Left lobe of liver (tissue), 2 donors: ENCODE data around the gene AK8. TPM values are rescaled to one million over a fixed set of nuclear protein-coding genes. Genes with fewer than 3 reads are reported as not detected.
"Not testable (repeated sequence)": the region's sequence is repeated elsewhere in the genome, so short reads cannot be mapped to it uniquely, and the experiment has no call there.

Experiments
- ATAC-seq: fragments of 200-7000 bp; cut with Tn5 transposase; one replicate; pipeline ENCODE4 v1.9.1; 2020; ENCODE audit warnings: mild to moderate bottlenecking, moderate library complexity
- DNase-seq: peaks from one replicate; pipeline ENCODE4 v3.0.0-alpha.2; 2020; ENCODE audit warnings: low spot score
- total RNA-seq: library from RNA; stranded (reverse); gene quantifications from one replicate; pipeline ENCODE4 v1.2.1, GENCODE V29; 2021
- donor health status: DM: no; HTN: no; CAD: no; lungs with moderate emphysema.
- donor health status: DM: no; HTN: yes; CAD: no.

The AK8 gene
- total RNA-seq, 1 donor from 2014 or later, result not detected

GRCh38 chr9:132775720-132776119, 102.4 kb downstream of the AK8 start:
- DNase-seq (peak; percentile 7), ATAC-seq (no peak)

DNA sequence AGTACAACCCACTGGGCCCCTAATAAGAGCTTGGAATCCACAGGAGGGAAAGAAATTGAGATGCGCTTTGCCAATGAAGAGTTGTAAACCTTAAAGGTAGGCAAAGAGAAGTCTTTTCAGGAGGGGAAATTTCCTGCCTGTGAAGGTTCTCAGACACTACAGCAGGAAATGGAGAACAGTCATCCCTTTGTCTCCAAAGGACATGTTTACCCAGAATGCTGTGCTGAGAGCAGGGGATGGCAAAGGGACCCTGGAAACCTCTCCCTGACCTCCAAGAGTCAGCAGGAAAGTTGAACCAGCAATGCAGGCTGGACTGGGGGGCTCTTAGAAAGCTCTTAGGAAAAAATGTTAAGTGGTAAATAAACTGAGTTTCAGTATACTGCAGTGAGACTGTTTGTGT, 103.2 kb downstream of the AK8 start:
- ATAC-seq (no peak), DNase-seq (no peak)

DNA sequence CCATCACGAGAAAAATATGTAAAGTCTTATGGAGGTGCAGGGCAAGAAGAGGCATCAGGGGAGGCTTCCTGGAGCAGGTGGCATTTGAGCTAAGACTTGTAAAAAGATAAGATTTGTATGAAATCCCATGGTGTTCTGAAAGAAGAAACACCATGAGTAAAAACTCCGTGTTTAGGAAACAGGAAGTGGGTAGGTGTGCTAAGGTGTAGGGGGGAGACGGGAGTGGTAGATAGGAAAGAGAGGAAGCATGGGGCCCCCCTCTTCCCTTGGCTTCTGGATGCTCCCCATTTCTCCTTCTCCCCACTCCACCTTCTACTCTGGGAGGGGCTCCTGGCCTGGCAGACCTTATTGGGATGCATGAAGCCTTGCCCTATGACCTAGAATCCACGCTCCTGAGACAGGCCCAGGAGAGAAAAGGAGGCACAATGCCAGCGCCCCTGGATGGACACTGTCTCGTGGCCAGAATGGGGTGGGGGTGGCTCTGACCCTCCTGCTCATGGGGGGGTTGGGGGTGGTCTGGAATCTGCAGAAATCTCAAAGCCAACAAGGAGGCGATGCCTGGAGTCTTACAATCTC, 104.2 kb downstream of the AK8 start:
- DNase-seq, result peak; percentile 31
- ATAC-seq, result no peak

DNA sequence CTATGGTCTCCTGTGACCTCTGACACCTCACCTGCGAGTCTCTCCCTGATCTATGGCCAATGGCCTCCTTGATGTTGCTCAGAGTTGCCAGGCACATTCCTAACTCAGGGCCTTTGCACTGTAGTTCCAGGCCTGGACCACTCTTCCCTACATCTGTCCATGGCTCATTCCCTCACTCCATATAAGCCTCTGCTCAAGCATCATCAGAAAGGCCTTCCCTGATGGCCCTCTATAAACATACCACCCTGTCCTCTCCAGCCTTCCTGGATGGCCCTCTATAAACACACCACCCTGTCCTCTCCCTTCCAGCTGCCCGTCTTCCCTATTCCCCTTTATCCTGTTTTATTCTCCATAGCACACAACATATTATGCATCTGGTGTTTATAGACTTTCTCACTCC, 105.0 kb downstream of the AK8 start:
- ATAC-seq, result no peak
- DNase-seq, result no peak

DNA sequence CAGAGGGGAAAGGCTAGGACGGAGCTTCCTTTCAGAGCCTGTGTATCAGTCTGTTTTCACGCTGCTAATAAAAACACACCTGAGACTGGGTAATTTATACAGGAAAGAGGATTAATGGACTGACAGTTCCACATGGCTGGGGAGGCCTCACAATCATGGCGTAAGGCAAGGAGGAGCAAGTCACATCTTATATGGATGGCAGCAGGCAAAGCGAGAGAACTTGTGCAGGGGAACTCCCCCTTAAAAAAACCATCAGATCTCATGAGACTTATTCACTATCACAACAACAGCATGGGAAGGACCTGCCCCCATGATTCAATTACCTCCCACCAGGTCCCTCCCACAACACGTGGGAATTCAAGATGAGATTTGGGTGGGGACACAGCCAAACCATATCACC, 106.3 kb downstream of the AK8 start:
- ATAC-seq, DNase-seq: not testable (repeated sequence)

DNA sequence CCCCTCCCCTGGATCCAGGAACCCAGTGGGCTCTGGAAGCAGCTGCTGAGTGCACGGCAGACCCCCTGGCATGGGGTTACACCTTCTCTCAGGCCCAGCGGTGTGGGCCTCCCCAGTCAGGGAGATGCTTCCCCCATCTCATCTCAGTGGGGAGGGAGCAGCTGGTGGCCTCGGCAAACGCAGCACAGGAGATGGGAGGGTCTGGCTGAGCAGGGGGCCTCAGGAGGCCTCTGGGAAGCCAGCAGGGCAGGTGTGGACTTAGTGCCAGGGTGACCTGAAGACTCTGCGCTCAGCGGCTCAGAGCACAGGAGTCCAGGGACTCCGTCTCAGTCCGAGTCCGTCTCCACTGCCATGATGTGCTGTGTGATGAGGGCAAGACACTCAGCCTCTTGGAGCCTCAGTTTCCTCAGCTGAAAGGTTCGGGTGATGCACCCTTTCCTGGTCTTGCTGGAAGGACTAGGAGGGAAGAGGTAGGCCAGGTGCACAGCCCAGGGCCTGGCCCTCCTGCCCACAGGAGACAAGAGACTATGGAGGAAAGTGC, 107.2 kb downstream of the AK8 start:
- DNase-seq (peak; percentile 43), ATAC-seq (no peak)

- peak; percentile 63 for DNase-seq
Observed at GRCh38 chr9:132769906-132770769, 107.9 kb downstream of the AK8 start.

GRCh38 chr9:132768932-132769905, 108.9 kb downstream of the AK8 start:
- ATAC-seq, result peak; percentile 82
- peak; percentile 51 for DNase-seq

More at GRCh38 chr9:132769906-132770769, 107.9 kb downstream of the AK8 start:
- ATAC-seq, result peak; percentile 86

DNA sequence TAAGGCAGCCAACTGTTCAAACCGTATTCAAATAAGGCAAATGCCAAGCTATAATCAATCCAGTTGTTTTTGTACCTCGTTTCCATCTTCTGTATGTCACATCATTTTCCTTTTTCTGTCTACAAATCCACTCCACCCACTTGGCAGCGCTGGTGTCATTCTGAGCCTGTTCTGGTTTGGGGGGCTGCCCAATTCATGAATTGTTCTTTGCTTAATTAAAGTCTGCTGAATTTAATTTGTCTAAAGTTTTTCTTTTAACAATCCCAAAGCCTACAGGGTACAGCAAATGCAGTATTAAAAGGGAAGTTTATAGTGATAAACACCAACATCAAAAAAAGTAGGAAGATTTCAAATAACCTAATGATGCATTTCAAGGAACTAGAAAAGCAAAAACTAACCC, 114.5 kb downstream of the AK8 start:
- DNase-seq, result no peak
- no peak for ATAC-seq

DNA sequence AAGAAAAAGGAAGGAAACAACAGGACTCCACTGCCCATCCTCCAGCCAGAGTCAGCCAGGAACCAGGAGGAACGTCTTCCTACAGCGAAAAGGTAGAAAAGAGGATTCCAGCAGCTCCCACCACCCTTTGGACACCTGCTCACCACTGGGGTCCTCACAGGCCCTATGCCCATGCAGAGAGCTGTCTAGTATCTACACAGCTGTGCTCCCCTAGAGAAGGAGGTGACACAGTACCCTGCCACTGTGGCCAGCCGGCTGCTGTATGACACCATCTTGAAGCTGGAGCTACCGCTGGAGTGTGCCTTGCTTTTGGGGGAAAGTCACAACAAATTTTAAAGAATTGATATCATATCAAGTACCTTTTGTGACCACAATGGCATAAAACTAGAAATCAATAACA, 115.2 kb downstream of the AK8 start:
- ATAC-seq (no peak), DNase-seq (peak; percentile 16)

- no peak for ATAC-seq
- DNase-seq, result no peak
Observed at GRCh38 chr9:132761602-132762001, 116.5 kb downstream of the AK8 start.

GRCh38 chr9:132760057-132760456, 118.0 kb downstream of the AK8 start:
- no peak for DNase-seq
- ATAC-seq, result no peak

DNA sequence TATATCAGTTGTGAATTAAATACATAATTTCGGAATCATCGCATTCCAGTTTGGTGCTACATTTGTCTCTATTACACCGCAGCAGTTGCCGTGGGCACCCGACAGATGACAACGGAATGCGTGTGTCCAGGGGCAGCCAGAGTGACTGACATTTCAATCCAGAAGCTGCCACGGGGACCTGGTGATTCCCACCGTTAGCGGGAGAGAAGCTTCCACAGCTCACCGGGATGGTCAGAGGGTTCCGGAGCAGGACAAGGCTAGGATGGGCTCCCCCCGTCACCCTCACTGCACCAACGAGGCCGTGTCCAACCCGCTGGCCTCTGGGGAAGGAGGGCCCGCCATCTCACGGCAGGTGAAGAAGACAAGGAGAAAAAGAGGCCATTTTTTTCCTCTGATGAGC, 121.1 kb downstream of the AK8 start:
- DNase-seq, result peak; percentile 22
- ATAC-seq, result no peak

GRCh38 chr9:132756214-132756845, 121.8 kb downstream of the AK8 start:
- ATAC-seq (no peak), DNase-seq (no peak)

DNA sequence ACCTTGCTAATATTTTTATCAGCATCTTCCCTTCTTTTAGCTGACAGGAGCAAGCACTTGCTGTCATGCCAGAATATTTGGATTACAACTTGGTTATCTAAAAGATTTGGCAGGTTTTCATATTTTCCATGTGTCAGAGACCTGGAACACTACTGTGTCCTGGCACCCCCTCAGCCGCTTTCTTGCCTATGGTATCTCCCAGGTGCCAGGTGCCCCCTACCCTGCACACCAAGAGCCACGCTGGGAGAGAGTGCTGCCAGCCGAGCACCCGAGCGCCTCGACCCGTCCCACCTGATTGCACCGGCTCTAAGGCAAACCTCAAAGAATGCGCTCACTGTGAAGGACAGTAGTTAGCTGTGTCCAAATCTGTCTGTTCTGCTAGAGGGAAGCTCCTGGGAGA, 123.0 kb downstream of the AK8 start:
- ATAC-seq, result no peak
- no peak for DNase-seq

GRCh38 chr9:132754236-132754635, 123.8 kb downstream of the AK8 start:
- DNase-seq, result no peak
- no peak for ATAC-seq

GRCh38 chr9:132753593-132753880, 124.5 kb downstream of the AK8 start:
- ATAC-seq (no peak), DNase-seq (no peak)

GRCh38 chr9:132752877-132753592, 125.0 kb downstream of the AK8 start:
- ATAC-seq, result no peak
- no peak for DNase-seq

- DNase-seq (no peak), ATAC-seq (peak; percentile 20)
Observed at GRCh38 chr9:132750668-132751067, 127.4 kb downstream of the AK8 start.

DNA sequence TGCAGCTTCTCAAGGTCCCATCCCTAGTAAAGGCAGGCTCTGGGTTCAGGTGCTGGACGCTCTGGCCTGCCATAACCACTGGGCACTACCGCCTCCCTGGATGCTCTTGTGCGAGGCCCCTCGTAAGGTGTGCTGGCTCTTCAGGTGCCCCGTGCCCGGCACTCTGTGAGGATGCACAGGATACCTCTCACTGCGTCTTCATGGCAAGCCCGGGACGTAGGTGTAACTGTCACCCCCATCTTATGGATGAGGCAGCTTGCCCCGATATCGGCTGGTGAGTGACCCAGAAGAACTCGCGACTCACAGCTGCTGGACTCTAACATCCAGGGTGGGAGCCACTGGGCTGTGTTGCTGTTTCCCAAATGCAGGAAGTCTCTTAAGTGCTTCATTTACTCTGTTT, 128.8 kb downstream of the AK8 start:
- DNase-seq (no peak), ATAC-seq (no peak)
